CD4-positive, alpha-beta T cell treated with Interleukin-1 beta for 1 hour (primary cell): ENCODE data around the gene SAMD15.
A peak's percentile ranks its signal among the peaks of the same experiment; 100 is the strongest.
"Not testable (repeated sequence)": the region's sequence is repeated elsewhere in the genome, so short reads cannot be mapped to it uniquely, and the experiment has no call there.

Experiments used
- DNase-seq, 2 donors: peaks; one replicate each; pipeline ENCODE4 v3.0.0-alpha.2; 2020 to 2022

SAMD15 gene

GRCh38 chr14:77375973-77376770, 1.0 kb upstream of the SAMD15 start:
- DNase-seq, result peak in 1 of 2 donors; percentile 13

- DNase-seq, result no peak
These were observed 294 bp downstream of the SAMD15 start for GRCh38 chr14:77377502-77377844.

- DNase-seq, result no peak
These were observed 1.5 kb downstream of the SAMD15 start for GRCh38 chr14:77378701-77379100.

GRCh38 chr14:77390188-77390587, 13.0 kb downstream of the SAMD15 start:
- DNase-seq, result no peak

GRCh38 chr14:77400216-77400615, 23.0 kb downstream of the SAMD15 start:
- no peak for DNase-seq

- no peak for DNase-seq
These were observed 26.6 kb downstream of the SAMD15 start for GRCh38 chr14:77403768-77404167.

GRCh38 chr14:77406086-77406485, 28.9 kb downstream of the SAMD15 start:
- no peak for DNase-seq

- DNase-seq, result no peak
These were observed 29.5 kb downstream of the SAMD15 start for GRCh38 chr14:77406718-77407117.

- no peak for DNase-seq
These were observed 30.0 kb downstream of the SAMD15 start for GRCh38 chr14:77407158-77407557.

- no peak for DNase-seq
These were observed 32.0 kb downstream of the SAMD15 start for GRCh38 chr14:77409131-77409533.

- not testable (repeated sequence) for DNase-seq
These were observed 38.3 kb downstream of the SAMD15 start for GRCh38 chr14:77415403-77416030.

GRCh38 chr14:77416098-77416497, 38.9 kb downstream of the SAMD15 start:
- not testable (repeated sequence) for DNase-seq

- DNase-seq, result no peak
These were observed 39.7 kb downstream of the SAMD15 start for GRCh38 chr14:77416836-77417235.

- DNase-seq, result no peak
These were observed 44.0 kb downstream of the SAMD15 start for GRCh38 chr14:77421201-77421600.

- DNase-seq, result no peak
These were observed 46.2 kb downstream of the SAMD15 start, which contains the start of gene NOXRED1 for GRCh38 chr14:77423423-77423822. TSS of gene NOXRED1 (minus strand) at chr14:77423523. CDS start at chr14:77422889, 634 bp downstream.

- no peak for DNase-seq
These were observed 47.7 kb downstream of the SAMD15 start for GRCh38 chr14:77424862-77425261.

- no peak for DNase-seq
These were observed 49.2 kb downstream of the SAMD15 start for GRCh38 chr14:77426396-77426795.

- DNase-seq, result no peak
These were observed 58.9 kb downstream of the SAMD15 start for GRCh38 chr14:77436042-77436441.

- DNase-seq, result no peak
These were observed 61.4 kb downstream of the SAMD15 start for GRCh38 chr14:77438596-77438995.

- DNase-seq, result no peak
These were observed 62.7 kb downstream of the SAMD15 start for GRCh38 chr14:77439861-77440260.
